ENCODE results near the gene FATE1.
"Not testable (repeated sequence)": the region's sequence is repeated elsewhere in the genome, so short reads cannot be mapped to it uniquely, and the experiment has no call there.

FATE1 gene

GRCh38 chrX:151715752-151716151 lies at the start of gene FATE1:
FATE1 (plus strand) TSS chrX:151716035; CDS start chrX:151716120, 85 bp downstream.
- DNase-seq: no peak

GRCh38 chrX:151675121-151675746 lies 40.6 kb upstream of the FATE1 start:
- DNase-seq: no peak

DNA sequence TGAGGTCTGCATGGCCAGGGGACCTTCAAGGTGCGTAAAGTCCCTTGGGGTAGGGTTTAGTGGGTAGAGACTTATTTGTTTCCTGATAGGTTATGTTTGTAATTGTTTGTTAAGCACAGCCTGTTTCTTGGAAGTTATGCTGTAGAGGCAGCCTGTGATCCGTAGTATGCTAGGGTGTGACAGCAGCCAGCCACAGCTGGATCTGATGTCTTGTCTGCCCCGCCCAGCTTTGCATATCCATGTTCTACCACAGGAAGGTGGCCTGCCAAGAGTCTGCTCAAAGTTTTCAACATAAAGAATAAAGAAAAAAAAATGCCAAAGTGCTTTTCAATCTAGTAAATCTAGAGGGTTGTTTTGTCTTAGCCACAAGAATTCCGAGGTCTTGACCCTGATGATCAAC lies 39.6 kb upstream of the FATE1 start:
- no peak for DNase-seq

- no peak for DNase-seq
Measured at GRCh38 chrX:151679798-151680402, 35.9 kb upstream of the FATE1 start.

GRCh38 chrX:151680805-151681204 lies 35.0 kb upstream of the FATE1 start:
- peak; percentile 2 for DNase-seq

DNA sequence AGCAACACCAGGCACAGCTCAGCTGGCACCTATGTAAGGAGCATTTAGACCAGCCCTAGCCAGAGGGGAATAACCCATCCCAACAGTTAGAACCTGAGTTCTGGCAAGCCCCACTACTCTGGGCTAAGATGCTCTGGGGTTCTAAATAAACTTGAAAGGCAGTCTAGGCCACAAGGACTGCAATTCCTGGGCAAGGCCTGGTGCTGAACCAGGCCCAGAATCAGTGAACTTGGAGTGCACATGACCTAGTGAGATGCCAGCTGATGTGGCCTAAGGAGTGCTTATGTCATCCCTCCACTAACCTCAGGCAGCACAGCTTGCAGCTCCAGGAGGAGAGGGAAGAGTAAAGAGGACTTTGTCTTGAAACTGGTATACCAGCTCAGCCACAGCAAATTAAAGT lies 28.2 kb upstream of the FATE1 start:
- no peak for DNase-seq

GRCh38 chrX:151688695-151689094 lies 27.1 kb upstream of the FATE1 start:
- DNase-seq: no peak

- DNase-seq: no peak
Measured at GRCh38 chrX:151692825-151693224, 23.0 kb upstream of the FATE1 start.

DNA sequence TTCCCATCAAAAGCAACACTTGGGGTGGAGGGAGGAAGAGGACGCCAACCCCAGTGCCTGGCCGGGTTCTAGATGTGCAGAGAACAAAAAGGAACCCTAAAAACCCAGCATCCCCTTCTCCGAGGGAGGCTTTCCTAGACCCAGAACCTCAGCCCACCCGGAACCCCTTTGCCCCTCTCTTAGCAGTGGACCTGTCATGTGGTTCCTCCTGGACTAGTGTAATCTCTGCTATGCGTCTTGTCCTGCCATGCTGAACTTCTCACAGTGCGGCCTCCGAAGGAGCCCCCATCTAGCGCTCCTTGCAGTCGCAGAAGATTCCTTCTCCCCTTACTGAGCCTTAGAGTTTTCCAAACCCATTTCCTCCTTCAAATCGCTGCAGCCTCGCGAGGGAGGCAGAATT lies 21.7 kb upstream of the FATE1 start:
- DNase-seq: no peak

DNA sequence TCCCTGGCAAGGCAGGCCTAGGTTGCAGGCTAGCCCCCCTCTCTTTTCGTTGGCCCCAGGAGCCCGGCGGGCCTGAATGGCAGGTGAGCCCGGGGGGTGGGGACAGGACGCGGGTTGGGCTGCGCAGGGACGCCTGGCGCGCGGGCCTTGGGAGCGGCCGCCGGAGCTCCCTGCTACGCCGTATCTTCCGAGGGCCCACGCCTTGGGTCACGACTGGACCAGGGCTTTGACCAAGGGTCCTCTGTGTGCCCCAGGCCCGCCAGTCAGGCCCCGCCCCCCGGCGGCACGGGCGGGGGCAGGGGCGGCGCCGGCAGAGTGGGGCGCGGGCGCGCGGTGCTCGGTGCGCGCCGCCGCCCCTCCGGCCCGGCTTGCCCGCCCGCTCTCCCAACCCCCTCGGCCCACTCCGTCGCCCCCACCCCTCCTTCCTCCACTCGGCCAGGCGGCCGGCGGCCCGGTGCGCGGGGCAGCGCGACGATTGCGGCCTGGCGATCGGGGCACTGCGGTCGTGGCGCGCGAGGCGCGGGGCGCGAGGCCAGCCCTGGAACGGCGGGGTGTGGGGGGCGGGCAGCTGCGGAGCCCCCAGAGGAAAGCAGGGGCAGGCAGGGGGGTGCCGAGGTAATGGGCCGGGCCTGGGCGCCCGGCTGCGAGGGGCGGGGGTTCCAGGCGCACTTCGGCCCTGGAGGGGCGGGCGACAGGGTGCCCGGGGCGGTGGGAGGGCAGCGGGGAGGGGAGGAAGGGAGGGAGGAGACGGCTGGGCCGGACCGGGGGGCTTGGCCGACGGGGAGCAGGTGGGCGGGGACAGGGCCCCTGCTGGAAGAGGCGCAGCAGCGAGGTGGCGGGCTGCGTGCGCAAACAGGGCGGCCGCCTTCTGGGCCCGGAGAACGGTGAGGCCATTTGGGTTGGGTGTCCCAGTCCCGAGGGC lies 20.9 kb upstream of the FATE1 start, which contains the start of gene PRRG3:
TSS of gene PRRG3 (plus strand) at position 798 of the 922 bp plus-strand sequence. CDS start 3,357 bp downstream, outside the sequence.
- no peak for DNase-seq

DNA sequence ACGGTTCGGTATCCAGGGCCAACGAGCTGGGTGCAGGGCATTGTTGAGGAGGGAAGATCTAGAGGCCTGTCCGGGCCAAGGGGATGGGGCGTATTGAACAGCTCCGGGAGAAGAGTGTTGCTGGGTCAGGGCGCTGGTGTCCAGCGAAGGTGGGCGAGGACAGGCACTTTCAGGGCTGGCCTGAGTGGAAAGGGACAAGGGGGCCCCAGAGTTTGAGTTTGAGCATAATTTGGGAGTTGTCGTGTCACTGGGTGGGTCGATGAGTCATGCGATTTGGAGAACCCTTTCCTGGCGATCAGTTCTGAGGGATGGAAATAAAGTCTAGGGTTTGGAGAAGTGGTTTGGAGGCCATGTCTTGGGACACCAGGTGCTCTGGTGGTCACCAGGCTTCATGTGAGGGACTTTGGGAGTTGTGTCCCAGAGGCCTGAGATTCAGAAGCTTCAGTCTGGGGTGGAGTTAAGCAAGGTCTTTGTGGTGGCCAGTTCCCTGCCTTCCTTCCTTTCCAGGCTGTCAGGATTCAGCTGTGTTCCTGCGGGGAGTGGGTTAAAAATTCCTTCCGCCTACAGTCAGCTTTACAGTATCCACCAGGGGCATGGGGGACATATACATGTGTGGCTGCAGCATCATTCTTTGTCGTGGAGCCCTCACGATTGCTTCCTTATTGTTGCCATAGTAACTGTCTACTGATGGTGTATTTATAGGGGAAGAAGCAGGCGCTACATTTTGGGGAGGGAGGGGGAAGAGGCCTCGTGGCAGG lies 20.1 kb upstream of the FATE1 start:
- DNase-seq: no peak

DNA sequence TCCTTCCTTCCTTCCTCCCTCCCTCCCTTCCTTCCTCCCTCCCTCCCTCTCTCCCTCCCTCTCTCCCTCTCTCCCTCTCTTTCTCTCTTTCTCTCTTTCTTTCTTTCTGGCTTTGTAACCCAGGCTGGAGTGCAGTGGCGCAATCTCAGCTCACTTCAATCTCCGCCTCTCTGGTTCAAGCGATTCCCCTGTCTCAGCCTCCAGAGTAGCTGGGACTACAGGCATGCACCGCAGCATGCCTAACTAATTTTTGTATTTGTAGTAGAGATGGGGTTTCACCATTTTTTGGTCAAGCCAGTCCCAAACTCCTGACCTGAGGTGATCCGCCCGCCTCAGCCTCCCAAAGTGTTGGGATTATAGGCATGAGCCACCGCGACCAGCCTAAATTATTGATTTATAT lies 18.8 kb upstream of the FATE1 start:
- DNase-seq: not testable (repeated sequence)

DNA sequence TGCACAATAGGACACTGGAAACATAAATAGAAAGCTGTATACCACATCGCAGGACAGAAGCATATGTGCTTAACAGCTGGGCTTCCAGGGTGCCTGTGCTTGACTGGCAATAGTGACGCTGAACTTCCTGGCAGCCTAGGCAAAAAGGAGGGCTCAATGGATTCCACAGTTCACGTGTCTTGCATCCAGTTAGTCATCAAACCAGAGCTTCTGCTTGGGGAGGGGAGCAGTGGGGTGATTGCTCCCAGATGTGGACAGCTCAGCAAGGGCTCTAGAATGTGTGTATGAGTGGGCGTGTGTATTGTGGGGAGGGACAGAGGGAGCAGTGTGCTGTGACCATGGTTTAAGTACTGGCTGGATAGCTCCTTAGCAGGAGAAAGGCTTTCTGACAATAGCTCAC lies 18.3 kb upstream of the FATE1 start:
- DNase-seq: no peak

DNA sequence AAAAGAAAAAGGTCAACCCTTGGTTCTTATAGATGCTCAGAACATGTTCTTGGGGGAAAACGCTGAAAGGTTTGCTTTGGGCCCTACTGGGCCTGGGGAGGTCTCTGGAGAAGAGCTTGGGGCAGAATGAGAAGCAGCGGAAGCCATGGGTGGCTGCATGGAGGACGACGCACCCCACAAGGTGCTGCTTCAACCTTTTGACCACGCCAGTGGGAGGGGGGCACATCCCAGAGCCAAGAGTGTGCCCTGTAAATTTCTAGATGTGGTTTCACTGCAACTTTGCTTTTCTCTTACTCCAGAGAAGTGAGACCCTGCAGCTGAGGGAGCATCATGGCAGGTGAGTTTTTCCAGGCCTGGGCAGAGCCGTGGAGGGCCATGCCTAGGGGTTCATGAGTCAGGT lies 17.4 kb upstream of the FATE1 start:
- DNase-seq: no peak

GRCh38 chrX:151699746-151700145 lies 16.1 kb upstream of the FATE1 start:
- DNase-seq: no peak

DNA sequence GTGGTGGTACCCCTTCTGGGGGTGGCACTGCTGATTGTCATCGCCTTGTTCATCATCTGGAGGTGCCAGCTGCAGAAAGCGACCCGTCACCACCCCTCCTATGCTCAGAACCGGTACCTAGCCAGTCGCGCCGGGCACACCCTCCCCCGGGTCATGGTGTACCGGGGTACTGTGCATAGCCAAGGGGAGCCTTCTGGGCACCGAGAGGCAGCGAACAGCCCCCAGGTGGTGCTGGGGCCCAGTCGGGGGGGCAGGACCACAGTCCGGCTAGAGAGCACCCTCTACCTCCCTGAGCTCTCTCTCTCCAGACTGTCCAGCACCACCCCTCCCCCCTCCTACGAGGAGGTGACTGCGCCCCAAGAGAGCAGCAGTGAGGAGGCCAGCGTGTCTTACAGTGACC lies 15.3 kb upstream of the FATE1 start:
- DNase-seq: no peak

- no peak for DNase-seq
Measured at GRCh38 chrX:151701071-151701470, 14.8 kb upstream of the FATE1 start.

DNA sequence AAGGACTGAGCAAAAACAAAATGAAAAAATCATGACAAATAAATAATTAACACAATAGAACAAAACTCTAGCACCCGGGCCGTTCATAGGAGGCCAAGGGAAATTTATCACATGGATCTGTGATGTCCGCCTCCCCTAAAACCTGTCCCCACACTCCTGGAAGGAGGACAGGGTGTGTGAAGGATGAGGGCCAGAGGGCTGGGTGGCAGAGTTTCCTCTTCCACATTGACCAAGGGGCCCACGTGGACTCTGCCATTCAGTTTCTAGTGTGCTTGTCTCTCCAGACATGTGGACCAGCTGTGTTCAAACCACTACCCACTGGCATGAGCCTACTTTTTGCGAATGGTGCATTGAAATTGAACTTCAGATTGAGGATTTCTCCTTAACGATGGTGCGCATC lies 14.3 kb upstream of the FATE1 start:
- no peak for DNase-seq

DNA sequence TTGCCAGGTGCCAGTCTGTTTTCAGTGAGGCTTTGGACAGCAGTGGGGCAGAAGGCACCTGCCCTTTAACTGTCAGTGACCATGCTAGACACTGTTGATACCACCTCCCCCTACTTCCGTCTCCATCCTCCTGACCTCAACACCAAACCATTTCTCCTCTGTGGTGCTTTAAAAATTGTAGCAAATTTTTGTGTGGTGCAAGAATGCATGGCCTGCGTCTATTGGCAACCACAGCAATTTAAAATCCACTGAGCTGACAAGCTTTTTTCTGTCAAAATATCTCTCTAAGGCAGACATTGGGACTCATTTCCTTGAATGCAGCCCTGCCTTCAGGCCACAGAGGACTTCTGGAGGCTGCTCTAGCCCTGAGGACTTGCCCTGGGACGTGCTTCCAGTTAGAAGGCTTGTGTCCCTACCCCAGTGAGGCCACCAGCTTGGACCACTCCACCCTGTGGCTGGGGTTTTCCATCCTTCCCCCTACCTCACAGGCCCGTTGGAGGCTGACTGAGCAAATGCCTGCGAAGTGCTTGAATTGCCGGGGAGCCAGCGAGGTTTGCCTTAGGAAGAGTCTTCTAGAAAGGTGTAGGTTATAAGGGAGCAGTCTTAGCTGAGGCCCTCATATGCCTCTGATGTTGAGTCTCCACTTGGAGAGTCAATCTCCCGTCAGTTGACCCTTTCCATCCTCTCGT lies 13.7 kb upstream of the FATE1 start:
- DNase-seq: no peak

- no peak for DNase-seq
Measured at GRCh38 chrX:151702741-151703340, 13.0 kb upstream of the FATE1 start.

DNA sequence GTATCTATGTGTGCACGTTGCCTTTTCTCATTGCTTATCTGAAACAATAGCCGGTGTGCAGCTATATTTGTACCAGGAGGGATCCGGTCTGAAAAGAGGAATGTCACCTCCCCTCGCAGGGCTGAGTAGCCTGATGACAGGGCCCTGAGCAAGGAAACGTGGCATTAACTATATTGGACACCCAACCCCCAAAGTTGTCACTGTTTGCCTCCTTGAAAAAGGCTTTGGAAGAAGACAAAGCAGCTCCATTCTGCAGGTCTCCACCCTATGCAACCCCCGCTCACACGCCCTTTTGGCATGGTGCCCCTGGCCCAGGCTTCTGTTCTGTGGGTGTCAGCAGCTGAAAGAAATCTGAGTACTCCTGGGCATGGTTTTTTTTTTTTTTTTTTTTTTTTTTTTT lies 12.3 kb upstream of the FATE1 start:
- no peak for DNase-seq

GRCh38 chrX:151704041-151704663 lies 11.7 kb upstream of the FATE1 start:
- DNase-seq: no peak
